K562 (cell line): Measurements from ENCODE around the gene SNX25. TPM values are rescaled to one million over a fixed set of nuclear protein-coding genes. Genes with fewer than 3 reads are reported as not detected.

ENCODE experiments used
- ATAC-seq: fragments of 200-7000 bp; cut with Tn5 transposase; 3 replicates; pipeline ENCODE4 v1.9.1; 2020; ENCODE audit warnings: moderate library complexity
- BruUV-seq: library from RNA; stranded (reverse); fragments of 400-500 nt; replicated peaks from 2 replicates; lab custom pipeline; 2021; lab: Mats Ljungman, UMichigan
- CTCF ChIA-PET: fragments of 300-600 bp; formaldehyde crosslinking; extraction: SDS; loops from one replicate; lab custom pipeline; 2021; ENCODE audit warnings: low intra/inter-chr PET ratio; lab: Yijun Ruan, JAX
- POLR2A ChIA-PET: fragments of 300-600, 350-650 bp; sonication (Branson Sonifier 250); formaldehyde crosslinking; extraction: SDS; loops from one replicate; lab custom pipeline; 2021; ENCODE audit warnings: antibody characterized with exemption, inconsistent platforms; lab: Yijun Ruan, JAX
- DNase-seq, 4 experiments: peaks; one replicate each; pipeline versions ENCODE4 v3.0.0 to v3.0.0-alpha.2; 2011 to 2018; ENCODE audit warnings: low spot score in 3 of 4, mixed read lengths in 3 of 4; ENCODE audit errors: extremely low read depth in 1 of 4
- FAIRE-seq: peaks from 2 replicates; lab custom pipeline; 2011; peaks lifted over from hg19 to GRCh38; lab: Jason Lieb, UNC
- H2AFZ ChIP-seq: 2 replicates; pipeline ENCODE4 v1.6.0; 2011; ENCODE audit warnings: low read depth, low read length, control low read depth, inconsistent platforms
- H3K27ac ChIP-seq: fragments of 200-600 bp; 3 replicates; pipeline ENCODE4 v1.8.0; 2011; ENCODE audit warnings: low read depth, mild to moderate bottlenecking, control low read depth, inconsistent platforms, low read length, moderate library complexity, mixed read lengths; ENCODE audit errors: extremely low read depth
- H3K27me3 ChIP-seq, 2 experiments: fragments of 300-600 bp in 1 of 2; 2 replicates in 1 of 2; 3 replicates in 1 of 2; pipeline versions ENCODE4 v1.6.0 to v1.8.0; 2011; ENCODE audit warnings: inconsistent platforms in 2 of 2, low read length in 2 of 2, mild to moderate bottlenecking in 1 of 2, mixed read lengths in 1 of 2, moderate library complexity in 1 of 2; ENCODE audit not compliant: control insufficient read depth in 2 of 2, insufficient read depth in 2 of 2
- H3K36me3 ChIP-seq: fragments of 300-600 bp; 3 replicates; pipeline ENCODE4 v1.8.0; 2011; ENCODE audit warnings: mild to moderate bottlenecking, low read length, inconsistent platforms; ENCODE audit not compliant: control insufficient read depth, insufficient read depth
- H3K4me1 ChIP-seq, 2 experiments: fragments of 200-600 bp in 1 of 2; replicated peaks in 1 of 2; 2 replicates in 1 of 2; 3 replicates in 1 of 2; pipeline versions ENCODE4 v1.5.1 to v1.8.0; 2011; ENCODE audit warnings: inconsistent platforms in 2 of 2, low read length in 2 of 2, mild to moderate bottlenecking in 1 of 2, mixed read lengths in 1 of 2, moderate library complexity in 1 of 2; ENCODE audit not compliant: control insufficient read depth in 2 of 2, insufficient read depth in 2 of 2
- H3K4me2 ChIP-seq: 2 replicates; pipeline ENCODE4 v1.6.1; 2011; ENCODE audit warnings: low read length, control low read depth, inconsistent platforms, mixed read lengths; ENCODE audit not compliant: insufficient read depth
- H3K4me3 ChIP-seq: fragments of 200-600 bp; sonication (generic), shearing (Covaris generic); 2 replicates; pipeline ENCODE4 v1.5.1; 2016; ENCODE audit warnings: control low read depth, inconsistent platforms
- H3K79me2 ChIP-seq: fragments of 200-600 bp; 3 replicates; pipeline ENCODE4 v1.8.0; 2011; ENCODE audit warnings: low read length, inconsistent platforms; ENCODE audit not compliant: control insufficient read depth, insufficient read depth
- H3K9ac ChIP-seq, 2 experiments: 2 replicates each; pipeline versions ENCODE4 v1.6.0 to v1.6.1; 2011; ENCODE audit warnings: low read depth in 2 of 2, low read length in 2 of 2, control low read depth in 1 of 2, inconsistent platforms in 1 of 2, mild to moderate bottlenecking in 1 of 2, mixed read lengths in 1 of 2; ENCODE audit not compliant: insufficient read depth in 1 of 2
- H3K9me1 ChIP-seq: one replicate; pipeline ENCODE4 v1.6.0; 2011; ENCODE audit warnings: inconsistent platforms, mild to moderate bottlenecking, low read length, moderate library complexity; ENCODE audit not compliant: control insufficient read depth, insufficient read depth
- H3K9me3 ChIP-seq: replicated peaks from 2 replicates; pipeline ENCODE4 v1.5.1; 2011; ENCODE audit warnings: low read depth, low read length, inconsistent platforms; ENCODE audit not compliant: control insufficient read depth, insufficient read depth
- H4K20me1 ChIP-seq: replicated peaks from 2 replicates; pipeline ENCODE4 v1.6.1; 2011; ENCODE audit warnings: low read length, inconsistent platforms, mixed read lengths; ENCODE audit not compliant: control insufficient read depth, insufficient read depth
- JUND ChIP-seq, 2 experiments: IDR thresholded peaks; 2 replicates in 1 of 2; 3 replicates in 1 of 2; pipeline ENCODE4 v1.6.1; 2011; ENCODE audit warnings: borderline replicate concordance in 2 of 2, low read depth in 2 of 2, low read length in 2 of 2, improper control_type of control experiment in 1 of 2, missing biosample characterization in 1 of 2, missing genetic modification characterization in 1 of 2, missing genetic modification reagents in 1 of 2
- NFATC3 ChIP-seq: fragments of 450-650 bp; IDR thresholded peaks from 2 replicates; pipeline ENCODE4 v1.6.1; 2017; ENCODE audit warnings: mild to moderate bottlenecking
- TRIM25 ChIP-seq: fragments of 450-650 bp; IDR thresholded peaks from 2 replicates; pipeline ENCODE4 v1.7.0; 2016; ENCODE audit warnings: borderline replicate concordance
- ZKSCAN3 ChIP-seq: fragments of 250-450 bp; sonication (Bioruptor Pico); IDR thresholded peaks from 2 replicates; pipeline ENCODE4 v1.4.0; 2020
- ZNF282 ChIP-seq: sonication (generic); formaldehyde crosslinking; IDR thresholded peaks from 2 replicates; pipeline ENCODE4 v1.8.1; 2023; ENCODE audit warnings: missing genetic modification reagents
- ZNF644 ChIP-seq: fragments of 200-800 bp; sonication (Bioruptor generic); IDR thresholded peaks from 2 replicates; pipeline ENCODE4 v1.6.1; 2016; ENCODE audit warnings: low read depth, missing genetic modification characterization, missing compliant biosample characterization
- WGBS: fragments of 100-300 bp; shearing (Covaris generic); methylation state at CpG from one replicate; pipeline ENCODE4 v1.1.6; 2016; ENCODE audit warnings: low coverage, mixed read lengths; ENCODE audit not compliant: insufficient coverage; ENCODE audit errors: missing lambda C conversion rate; 5-methylcytosine and 5-hydroxymethylcytosine counted together
- in situ Hi-C: fragments of 300-500 bp; cut with MboI; formaldehyde crosslinking; loops from 4 replicates; pipeline ENCODE4 v1.15.0; 2018; ENCODE audit warnings: inconsistent platforms, mixed read lengths
- intact Hi-C: fragments of 100-400 bp; cut with micrococcal nuclease; formaldehyde crosslinking; loops from 2 replicates; pipeline ENCODE4 v1.14.2; 2022
- polyA plus RNA-seq, 8 experiments: library from polyadenylated mRNA; depleted of rRNA in 4 of 8; stranded (reverse) in 5 of 8; unstranded in 3 of 8; fragments of >200 nt; fragmentation: Nextera tagmentation in 2 of 8; fragmentation: Illumina TruSeq in 1 of 8; extraction: Ambion mirVana in 2 of 8; extraction: Trizol in 1 of 8; gene quantifications; 2 replicates each; pipeline versions ENCODE4 v1.2.1 to v1.2.3, GENCODE V29; 2011 to 2014; ENCODE audit warnings: inconsistent platforms in 1 of 8, missing spikeins in 1 of 8
- total RNA-seq, 7 experiments: library from RNA; depleted of rRNA in 6 of 7; stranded (reverse); fragments of >200 nt in 6 of 7; fragmentation: Illumina TruSeq in 2 of 7; extraction: Trizol in 2 of 7; gene quantifications; 2 replicates each; pipeline versions ENCODE4 v1.2.1 to v1.2.3, GENCODE V29; 2011 to 2021; ENCODE audit warnings: low replicate concordance in 1 of 7
- TF ChIP-seq, protein P1 (sequence below), 2 experiments: fragments of 450-650 bp in 1 of 2; sonication (generic) in 1 of 2; formaldehyde crosslinking in 1 of 2; IDR thresholded peaks in 1 of 2; conservative IDR thresholded peaks in 1 of 2; 2 replicates each; pipeline versions ENCODE4 v1.6.1 to v1.8.1; 2016 to 2023; ENCODE audit warnings: mild to moderate bottlenecking in 2 of 2, moderate library complexity in 2 of 2, inconsistent platforms in 1 of 2, missing genetic modification reagents in 1 of 2
- TF ChIP-seq, protein P2 (sequence below): sonication (generic); formaldehyde crosslinking; IDR thresholded peaks from 2 replicates; pipeline ENCODE4 v1.8.0; 2022; ENCODE audit warnings: missing genetic modification reagents, mild to moderate bottlenecking, borderline replicate concordance
- TF ChIP-seq, protein P3 (sequence below), 2 experiments: IDR thresholded peaks; 2 replicates each; pipeline ENCODE4 v1.6.1; 2012; ENCODE audit warnings: improper control_type of control experiment in 2 of 2, low read depth in 2 of 2, low read length in 2 of 2, borderline replicate concordance in 1 of 2

SNX25 gene
- total and polyA plus RNA-seq, 9 of the 15 experiments (the other 6 are each of a cell fraction or from before 2014, with no cell fraction given) = 2.5 to 23.4 (median 13.3) TPM

DNA sequence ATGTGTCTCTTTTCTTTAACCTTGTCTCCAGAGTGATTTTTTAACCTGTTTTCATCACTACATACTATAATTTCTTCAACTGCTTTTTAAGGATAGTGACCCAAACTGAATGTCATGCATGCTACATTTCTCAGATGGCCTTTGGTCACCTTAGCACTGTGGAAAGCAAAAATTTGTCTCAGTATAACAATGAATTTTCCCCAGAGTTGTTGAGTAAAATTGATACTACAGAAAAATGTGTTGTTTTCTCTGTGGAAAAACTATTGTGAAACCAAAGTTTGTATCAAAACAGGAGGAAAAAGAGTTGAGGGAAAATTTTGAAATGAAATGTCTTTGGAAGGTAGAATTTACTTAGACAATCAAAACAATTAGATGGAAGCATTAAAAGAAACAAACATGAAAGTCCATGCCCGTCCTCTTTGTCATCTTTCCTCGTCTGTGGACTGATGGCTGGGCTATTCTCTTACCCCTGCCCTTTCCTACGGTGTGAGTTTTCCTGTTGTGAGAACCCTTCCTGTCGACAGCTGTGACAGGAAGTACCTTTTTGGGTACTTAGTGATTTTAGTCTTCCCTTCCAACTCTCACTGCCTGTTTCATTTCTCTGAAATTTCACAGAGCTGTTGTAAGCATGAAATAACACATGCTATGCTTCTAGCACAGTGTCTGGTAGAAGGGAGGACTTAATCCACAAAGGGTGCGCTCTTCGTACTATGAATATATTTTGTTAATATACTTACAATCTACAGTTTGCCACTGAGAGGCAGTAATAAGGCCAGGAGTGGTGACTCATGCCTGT, 135.5 kb downstream of the SNX25 start:
- Histone ChIP-seq H2AFZ (no peak overlapping the region), H3K9me3 (no peaks in the 10 kb centered on the region), H3K4me2 (no peak overlapping the region), H4K20me1 (no peaks in the 10 kb centered on the region), H3K4me3 (no peak overlapping the region), H3K79me2 (no peaks in the 10 kb centered on the region), H3K36me3 (peaks cover 14% of the 10 kb centered on the region), H3K4me1 (no peaks in the 10 kb centered on the region; a peak in 1 of 5 replicates), H3K9ac (no peak overlapping the region), H3K27ac (no peak overlapping the region), H3K27me3 (no peaks in the 10 kb centered on the region), H3K9me1 (no peaks in the 10 kb centered on the region)
- in situ Hi-C loops = no loop called here
- no TSS peak for BruUV-seq
- no peak for ATAC-seq
- TF ChIP-seq JUND (IDR thresholded peaks at IDR 0.05; ENCODE audit: borderline replicate concordance, low read depth, low read length) (0 out of 2 replicates have a peak, but pooled peaks have one; percentile 26), JUND (tag; IDR thresholded peaks at IDR 0.05; ENCODE audit: borderline replicate concordance, low read depth, low read length) (no peak), ZNF282 (CRISPR knock-in tag) (no peak), TRIM25 (no peak), NFATC3 (no peak), ZKSCAN3 (CRISPR knock-in tag) (no peak), ZNF644 (no peak)
- TF ChIP-seq, protein P1, sequence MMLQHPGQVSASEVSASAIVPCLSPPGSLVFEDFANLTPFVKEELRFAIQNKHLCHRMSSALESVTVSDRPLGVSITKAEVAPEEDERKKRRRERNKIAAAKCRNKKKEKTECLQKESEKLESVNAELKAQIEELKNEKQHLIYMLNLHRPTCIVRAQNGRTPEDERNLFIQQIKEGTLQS (IDR thresholded peaks at IDR 0.05) = peak; percentile 50
- TF ChIP-seq, protein P1 (CRISPR knock-in tag; conservative IDR thresholded peaks at IDR 0.05) = no peak
- TF ChIP-seq, protein P2, sequence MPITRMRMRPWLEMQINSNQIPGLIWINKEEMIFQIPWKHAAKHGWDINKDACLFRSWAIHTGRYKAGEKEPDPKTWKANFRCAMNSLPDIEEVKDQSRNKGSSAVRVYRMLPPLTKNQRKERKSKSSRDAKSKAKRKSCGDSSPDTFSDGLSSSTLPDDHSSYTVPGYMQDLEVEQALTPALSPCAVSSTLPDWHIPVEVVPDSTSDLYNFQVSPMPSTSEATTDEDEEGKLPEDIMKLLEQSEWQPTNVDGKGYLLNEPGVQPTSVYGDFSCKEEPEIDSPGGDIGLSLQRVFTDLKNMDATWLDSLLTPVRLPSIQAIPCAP = no peak
- TF ChIP-seq, protein P3, sequence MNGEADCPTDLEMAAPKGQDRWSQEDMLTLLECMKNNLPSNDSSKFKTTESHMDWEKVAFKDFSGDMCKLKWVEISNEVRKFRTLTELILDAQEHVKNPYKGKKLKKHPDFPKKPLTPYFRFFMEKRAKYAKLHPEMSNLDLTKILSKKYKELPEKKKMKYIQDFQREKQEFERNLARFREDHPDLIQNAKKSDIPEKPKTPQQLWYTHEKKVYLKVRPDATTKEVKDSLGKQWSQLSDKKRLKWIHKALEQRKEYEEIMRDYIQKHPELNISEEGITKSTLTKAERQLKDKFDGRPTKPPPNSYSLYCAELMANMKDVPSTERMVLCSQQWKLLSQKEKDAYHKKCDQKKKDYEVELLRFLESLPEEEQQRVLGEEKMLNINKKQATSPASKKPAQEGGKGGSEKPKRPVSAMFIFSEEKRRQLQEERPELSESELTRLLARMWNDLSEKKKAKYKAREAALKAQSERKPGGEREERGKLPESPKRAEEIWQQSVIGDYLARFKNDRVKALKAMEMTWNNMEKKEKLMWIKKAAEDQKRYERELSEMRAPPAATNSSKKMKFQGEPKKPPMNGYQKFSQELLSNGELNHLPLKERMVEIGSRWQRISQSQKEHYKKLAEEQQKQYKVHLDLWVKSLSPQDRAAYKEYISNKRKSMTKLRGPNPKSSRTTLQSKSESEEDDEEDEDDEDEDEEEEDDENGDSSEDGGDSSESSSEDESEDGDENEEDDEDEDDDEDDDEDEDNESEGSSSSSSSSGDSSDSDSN (IDR thresholded peaks at IDR 0.05; ENCODE audit: borderline replicate concordance in 1 of 2, low read depth in 2 of 2, low read length in 2 of 2) = no peak
- no peak for FAIRE-seq
- WGBS = 76% methylated on average over 6 of the region's 6 CpGs
- ChIA-PET POLR2A (no interaction called here), CTCF (no interaction called here)
- intact Hi-C loops = no loop called here
- no peak for DNase-seq
